HL-60/S4 (cell line): ENCODE results near the gene DNAJB8.

Experiments used
- in situ Hi-C: fragments of 300-500 bp; cut with MboI; formaldehyde crosslinking; loops from 2 replicates; pipeline ENCODE4 v1.14.3; 2022; ENCODE audit warnings: low sequenced_read_pairs

DNAJB8 gene

GRCh38 chr3:128466840-128467541, at the start of gene DNAJB8:
TSS of gene DNAJB8 (minus strand) at chr3:128466890. CDS start at chr3:128463245, 3,645 bp downstream.
- in situ Hi-C loops: no loop called here

DNA sequence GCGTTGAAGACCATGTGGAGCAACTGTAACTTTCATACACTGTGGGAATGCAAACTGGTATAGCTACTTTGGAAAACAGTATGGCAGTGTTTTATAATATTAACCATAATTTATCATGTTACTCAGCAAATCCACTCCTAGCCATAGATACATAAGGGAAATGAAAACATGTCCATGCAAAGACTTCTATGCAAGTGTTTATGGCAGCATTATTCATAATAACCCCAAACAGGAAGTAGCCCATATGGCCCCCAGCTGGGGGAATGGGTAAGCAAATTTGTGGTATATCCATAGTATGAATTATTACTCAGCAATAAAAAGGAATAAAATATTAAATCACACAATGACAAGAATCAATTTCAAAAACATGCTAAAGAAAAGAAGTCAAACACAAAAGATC, 49.3 kb upstream of the DNAJB8 start:
- in situ Hi-C loops: no loop called here

GRCh38 chr3:128508852-128509251, 42.2 kb upstream of the DNAJB8 start:
- in situ Hi-C loops: no loop called here

GRCh38 chr3:128506754-128507153, 40.1 kb upstream of the DNAJB8 start:
- in situ Hi-C loops: no loop called here

DNA sequence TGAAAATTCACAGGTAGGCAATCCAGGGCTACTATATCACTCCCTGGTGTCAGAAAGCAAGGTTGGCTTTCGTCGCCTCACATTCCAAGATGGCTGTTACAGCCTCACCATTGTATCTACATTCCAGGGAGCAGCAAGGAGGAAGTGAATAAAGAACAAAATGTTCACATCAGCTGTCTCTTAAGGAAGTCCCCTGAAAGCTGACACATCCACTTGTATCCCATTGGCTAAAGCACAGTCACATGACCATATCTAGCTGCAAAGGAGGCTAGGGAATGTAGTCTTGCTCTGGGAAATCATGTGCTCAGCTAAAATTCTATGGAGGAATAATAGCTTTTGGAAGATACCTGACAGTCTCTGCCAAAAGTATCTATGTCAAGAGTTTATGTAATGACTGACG, 39.1 kb upstream of the DNAJB8 start:
- in situ Hi-C loops: no loop called here

- in situ Hi-C loops: no loop called here
These were observed 38.5 kb upstream of the DNAJB8 start for GRCh38 chr3:128504963-128505730.

GRCh38 chr3:128504533-128504915, 37.8 kb upstream of the DNAJB8 start:
- in situ Hi-C loops: no loop called here

- in situ Hi-C loops: no loop called here
These were observed 37.3 kb upstream of the DNAJB8 start for GRCh38 chr3:128503751-128504532.

- in situ Hi-C loops: no loop called here
These were observed 36.5 kb upstream of the DNAJB8 start for GRCh38 chr3:128503164-128503651.

DNA sequence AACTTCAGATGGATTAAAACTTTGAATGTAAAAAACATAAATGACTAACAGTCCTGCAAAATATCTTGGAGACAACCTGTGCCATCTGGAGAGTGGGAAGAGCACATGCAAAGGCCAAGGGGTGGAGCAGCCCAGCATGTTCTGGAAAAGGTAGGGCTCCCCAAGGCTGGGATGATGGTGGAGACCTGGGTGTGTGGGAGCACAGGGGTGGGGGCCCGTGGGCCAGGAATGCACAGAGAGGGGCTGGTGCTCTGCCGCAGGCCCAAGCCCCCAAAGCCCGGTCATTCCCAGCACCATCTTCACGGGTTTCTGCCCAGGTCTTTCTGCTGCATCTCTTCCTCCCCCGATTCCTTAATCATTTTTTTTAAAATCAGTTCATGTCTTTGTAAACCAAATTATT, 36.0 kb upstream of the DNAJB8 start:
- in situ Hi-C loops: no loop called here

DNA sequence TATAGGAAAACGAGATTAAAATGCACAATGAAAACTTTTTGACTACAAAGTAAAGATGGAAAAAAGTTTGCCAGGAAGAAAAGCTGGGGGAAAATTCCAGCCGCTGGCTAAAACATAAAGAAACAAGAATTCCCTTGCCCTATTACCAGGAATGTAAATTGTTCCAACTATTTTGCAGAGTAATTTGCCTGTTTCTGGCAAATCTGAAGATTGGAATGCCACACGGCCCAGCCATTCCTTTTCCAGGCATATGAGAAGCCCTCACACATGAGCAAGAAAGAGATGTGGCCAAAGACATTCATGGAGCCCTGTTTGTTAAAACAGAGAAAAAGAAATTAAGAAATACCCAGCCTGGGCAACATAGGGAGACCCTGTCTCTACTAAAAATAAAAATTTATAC, 34.7 kb upstream of the DNAJB8 start:
- in situ Hi-C loops: no loop called here

GRCh38 chr3:128500556-128500955, 33.9 kb upstream of the DNAJB8 start:
- in situ Hi-C loops: no loop called here

DNA sequence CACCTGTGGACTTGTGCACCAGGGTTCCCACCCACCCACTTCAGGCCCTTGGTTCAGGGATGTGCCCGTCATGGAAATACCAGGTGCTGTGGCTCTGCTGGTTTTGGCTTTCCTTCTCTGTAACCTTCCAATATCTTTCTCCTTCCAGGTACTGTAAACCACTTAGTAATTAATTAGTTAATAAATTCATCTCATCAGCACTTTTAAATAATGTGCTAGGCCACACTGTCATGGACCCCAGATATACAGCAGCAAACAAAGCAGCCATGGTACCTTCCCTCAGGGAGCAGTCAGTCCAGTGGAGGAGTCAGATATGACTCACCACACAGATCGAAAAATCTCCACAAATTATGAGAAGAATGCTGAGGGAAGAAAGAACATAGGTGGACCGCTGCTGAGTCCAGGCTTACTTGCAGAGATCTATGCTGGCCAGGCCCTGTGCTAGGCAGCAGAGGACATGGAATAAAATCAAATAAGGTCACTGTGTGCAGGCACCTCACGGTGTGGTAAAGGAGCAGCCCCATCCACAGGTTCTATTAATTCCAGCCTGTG, 33.1 kb upstream of the DNAJB8 start:
- in situ Hi-C loops: no loop called here

DNA sequence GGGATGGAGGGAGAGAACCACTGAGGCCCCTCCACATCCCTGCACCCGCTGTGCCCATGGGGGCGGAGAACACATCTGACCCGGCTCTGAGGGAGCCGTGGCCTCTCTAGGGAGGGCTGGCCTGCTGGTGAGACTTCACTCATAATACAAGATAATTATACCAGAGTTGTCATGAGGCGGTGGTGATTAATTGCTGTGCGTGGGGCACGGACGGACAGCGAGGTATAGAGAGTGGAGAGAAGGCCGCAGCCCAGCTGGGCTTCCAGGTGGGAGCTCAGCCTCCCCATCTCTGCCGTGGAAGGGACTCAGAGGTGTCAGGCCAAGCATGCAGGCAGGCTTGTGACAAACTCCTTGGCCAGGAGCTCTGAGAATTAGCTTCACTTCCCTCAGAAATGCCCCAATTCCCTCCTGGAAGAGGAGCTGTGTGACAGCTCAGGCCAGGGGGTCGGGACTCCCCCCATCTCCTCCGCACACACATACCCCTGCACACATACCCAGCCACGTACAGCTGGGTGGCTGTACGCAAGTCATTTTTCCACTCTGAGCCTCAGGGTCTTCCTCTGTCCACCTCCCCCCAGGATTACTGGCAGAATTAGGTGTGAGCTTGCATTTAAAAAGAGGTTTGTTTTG, 32.3 kb upstream of the DNAJB8 start:
- in situ Hi-C loops: no loop called here

DNA sequence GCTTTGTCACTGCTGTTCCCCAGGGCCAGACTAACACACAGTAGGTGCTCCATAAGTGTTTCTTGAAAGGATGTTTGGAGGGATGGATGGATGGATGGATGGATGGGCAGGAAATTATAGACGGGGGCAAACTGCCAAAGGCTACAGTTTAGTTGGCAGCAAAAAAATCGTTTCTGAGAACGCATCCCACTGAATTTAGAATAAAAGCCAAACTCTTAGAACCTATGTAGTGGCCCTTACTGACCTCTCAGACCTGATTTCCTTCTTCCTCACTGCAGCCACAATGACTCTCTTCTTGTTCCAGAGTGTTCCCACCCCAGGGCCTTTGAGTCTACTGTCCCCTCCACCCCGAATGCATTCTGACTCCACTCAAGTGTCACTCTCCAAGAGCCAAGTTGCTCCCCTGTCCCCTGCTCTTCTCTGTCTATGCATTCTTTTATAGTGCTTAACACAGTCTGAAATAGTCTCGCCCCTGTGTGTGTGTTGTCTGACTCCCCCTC, 31.5 kb upstream of the DNAJB8 start:
- in situ Hi-C loops: no loop called here

DNA sequence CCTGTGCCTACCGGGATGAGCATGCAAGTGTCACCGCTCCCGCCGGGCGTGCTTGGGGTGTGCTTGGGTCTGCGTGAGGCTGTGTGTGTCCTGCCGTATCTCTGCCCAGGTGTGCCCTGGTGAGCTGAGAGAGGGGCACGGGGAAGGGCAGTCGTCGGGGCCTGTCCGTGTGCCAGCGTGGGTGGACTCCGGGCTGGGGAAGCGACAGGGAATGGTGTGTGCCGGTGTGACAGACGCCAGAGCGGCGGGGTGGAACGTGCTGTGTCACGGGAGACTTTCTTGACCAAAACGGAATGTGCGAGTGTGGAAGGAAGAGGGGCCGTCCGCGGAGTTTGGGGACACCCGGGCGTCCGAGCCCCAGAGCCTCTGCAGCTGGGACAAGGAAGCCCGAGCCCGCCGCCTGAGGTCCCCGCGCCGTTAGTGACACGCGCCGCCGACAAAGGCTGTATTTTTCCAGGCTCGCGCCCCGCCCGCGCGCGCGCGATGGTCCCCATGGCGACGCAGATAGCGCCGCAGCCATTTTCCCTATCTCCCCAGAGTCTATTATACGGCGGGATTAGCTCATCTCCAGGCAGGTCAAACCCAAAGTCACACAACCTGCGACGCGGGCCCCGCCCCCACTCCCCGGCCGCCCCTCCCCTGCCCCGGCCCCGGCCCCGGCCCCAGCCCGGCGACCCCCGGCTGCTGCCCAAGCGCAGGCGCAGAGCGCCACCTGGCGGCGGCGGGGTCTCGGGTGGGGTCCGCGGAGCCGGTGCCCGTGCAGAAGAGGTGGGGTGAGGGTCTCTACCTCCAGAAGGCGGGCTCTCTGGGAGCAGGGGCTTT, 30.8 kb upstream of the DNAJB8 start:
- in situ Hi-C loops: no loop called here

- in situ Hi-C loops: no loop called here
These were observed 30.1 kb upstream of the DNAJB8 start for GRCh38 chr3:128496602-128497304.

DNA sequence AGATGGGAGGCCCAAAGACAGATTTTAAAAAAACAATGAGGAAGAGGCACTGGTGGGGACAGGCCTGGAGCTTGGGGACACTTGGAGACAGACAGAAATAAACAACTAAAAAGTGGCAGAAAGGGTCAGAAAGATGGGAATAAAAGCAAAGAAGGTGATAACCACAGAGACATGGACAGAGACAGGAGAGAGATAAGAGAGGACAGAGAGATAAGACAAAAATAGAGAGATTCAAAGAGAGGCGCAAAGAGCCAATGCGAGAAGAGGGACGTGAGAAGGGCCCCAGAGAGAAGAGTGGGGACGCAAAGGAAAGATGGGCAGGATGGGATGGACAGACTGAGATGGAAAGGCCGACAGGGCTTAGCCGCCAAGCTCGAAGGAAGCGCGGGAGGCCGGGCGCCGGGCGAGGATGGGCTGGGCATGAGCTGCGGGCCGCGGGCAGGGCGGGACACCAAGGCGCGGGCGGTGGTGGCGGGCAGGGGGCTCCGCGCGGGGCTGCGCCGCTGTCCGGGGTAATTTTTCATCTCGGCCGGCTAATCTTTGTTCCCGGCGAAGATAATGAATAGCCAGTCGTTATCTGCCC, 29.4 kb upstream of the DNAJB8 start:
- in situ Hi-C loops: no loop called here
